NCI-H82 (cell line): Measurements from ENCODE around the gene LIPN.
"Not testable (repeated sequence)": the region's sequence is repeated elsewhere in the genome, so short reads cannot be mapped to it uniquely, and the experiment has no call there.

Experiments
- DNase-seq: peaks from one replicate; lab custom pipeline; 2025; lab: John Stamatoyannopoulos, UW

LIPN gene

GRCh38 chr10:88759366-88760101, at the start of gene LIPN:
LIPN (plus strand) TSS chr10:88760020; CDS start chr10:88761406, 1,386 bp downstream.
- DNase-seq: no peak

DNA sequence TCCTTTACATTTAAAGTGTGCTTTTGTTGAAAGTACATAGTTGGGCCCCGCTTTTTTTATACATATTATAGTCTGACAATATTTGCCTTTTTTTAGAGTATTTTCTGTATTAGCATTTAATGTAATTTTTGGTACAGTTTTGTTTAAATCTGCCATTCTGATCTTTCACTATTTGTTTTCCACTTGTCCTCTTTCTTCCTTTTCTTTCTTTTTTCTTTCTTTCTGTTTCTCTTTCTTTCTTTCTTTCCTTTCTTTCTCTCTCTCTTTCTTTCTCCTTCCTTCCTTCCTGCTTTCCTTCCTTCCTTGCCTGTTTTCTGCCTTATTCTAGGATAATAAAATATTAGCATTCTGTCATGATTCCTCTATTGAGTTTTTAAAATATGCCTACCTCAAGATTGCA, 44.3 kb upstream of the LIPN start:
- DNase-seq: no peak

DNA sequence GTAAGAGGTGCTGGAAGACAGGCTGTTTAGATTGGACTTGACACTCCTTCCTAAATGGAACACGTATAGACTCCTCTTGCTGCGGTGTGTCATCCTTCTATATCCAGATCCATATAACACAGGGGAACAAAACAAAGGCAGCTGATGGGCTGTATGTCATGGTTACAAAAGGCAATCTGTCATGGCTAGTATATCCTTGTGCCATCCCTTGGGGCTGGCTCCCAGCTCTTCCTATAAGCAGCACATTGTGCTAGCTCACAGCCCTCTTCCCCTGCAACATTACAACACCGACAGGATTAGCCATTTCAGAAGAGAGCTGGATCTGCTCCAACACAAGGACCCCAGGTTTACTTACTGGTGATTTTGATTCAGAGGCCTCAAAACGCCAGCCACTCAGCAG, 38.4 kb upstream of the LIPN start:
- peak; percentile 57 for DNase-seq

GRCh38 chr10:88725798-88726197, 34.0 kb upstream of the LIPN start:
- peak; percentile 27 for DNase-seq

GRCh38 chr10:88728107-88728763, 31.6 kb upstream of the LIPN start:
- peak; percentile 2 for DNase-seq

GRCh38 chr10:88730864-88731263, 29.0 kb upstream of the LIPN start:
- peak; percentile 85 for DNase-seq

DNA sequence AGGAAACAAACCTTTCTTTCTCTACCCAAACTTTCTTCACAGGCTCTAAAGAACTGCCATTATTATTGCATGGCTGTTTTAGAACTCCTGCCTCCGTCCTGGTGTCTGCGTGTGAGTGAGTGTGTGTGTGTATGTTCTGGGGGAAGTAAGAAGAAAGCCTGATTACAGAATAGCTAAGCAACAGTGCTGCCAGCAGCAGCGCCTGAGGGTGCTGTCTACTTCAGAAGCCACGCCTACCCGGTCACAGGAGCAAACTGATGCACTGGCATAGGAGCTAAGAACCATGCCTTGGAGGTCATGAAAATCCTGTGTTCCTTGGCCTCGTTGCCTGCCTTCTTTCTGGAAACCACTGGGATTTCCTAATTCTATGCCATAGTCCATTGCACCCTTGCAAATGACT, 28.5 kb upstream of the LIPN start:
- peak; percentile 82 for DNase-seq

- peak; percentile 71 for DNase-seq
Measured at GRCh38 chr10:88733215-88733614, 26.6 kb upstream of the LIPN start.

- DNase-seq: no peak
Measured at GRCh38 chr10:88735661-88736060, 24.2 kb upstream of the LIPN start.

DNA sequence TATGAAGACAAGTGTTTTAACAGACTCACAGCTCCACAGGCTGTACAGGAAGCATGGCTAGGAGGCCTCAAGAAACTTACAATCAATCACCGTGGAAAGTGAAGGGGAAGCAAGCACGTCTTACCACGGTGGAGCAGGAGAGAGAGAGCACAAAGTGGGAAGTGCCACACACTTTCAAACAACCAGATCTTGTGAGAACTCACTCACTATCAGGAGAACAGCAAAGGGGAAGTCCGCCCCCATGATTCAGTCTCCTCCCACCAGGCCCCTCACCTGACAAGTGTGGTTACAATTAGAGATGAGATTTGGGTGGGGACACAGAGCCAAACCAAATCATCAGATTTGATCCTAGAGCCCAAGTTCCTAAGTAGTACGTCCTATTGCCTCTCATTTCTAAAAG, 17.9 kb upstream of the LIPN start:
- not testable (repeated sequence) for DNase-seq

- no peak for DNase-seq
Measured at GRCh38 chr10:88742448-88742847, 17.4 kb upstream of the LIPN start.

GRCh38 chr10:88744002-88744401, 15.8 kb upstream of the LIPN start:
- no peak for DNase-seq

DNA sequence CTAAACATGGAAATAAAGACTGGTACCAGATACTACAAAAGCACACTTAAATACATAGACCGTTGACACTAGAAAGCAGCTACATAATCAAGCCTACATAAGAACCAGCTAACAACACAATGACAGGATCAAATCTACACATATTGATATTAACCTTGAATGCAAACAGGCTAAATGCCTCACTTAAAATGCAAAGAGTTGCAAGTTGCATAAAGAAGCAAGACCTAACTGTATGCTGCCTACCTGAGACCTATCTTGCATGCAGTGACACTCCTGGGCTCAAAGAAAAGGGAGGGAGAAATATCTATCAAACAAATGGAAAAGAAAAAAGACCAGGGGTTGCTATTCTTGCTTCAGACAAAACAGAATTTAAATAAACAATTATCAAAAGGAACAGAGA, 14.2 kb upstream of the LIPN start:
- no peak for DNase-seq

DNA sequence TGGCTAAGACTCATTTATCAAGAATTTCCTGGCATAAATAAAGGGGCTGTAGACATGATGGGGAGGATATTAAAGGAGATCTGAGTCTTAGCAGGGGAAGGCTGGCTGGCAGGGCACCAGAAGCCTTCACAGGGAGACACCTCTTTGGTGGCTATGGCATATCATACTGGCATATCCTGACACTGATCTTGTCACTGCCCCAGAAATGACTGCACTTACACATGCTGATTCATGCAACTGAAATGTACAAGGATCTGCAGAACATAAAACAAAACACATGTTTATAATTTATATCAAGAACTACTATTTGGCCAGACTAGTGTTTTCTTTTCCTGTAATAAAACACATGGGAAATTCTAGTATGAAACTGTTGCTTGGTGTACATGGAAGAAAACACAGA, 5.5 kb upstream of the LIPN start:
- no peak for DNase-seq

DNA sequence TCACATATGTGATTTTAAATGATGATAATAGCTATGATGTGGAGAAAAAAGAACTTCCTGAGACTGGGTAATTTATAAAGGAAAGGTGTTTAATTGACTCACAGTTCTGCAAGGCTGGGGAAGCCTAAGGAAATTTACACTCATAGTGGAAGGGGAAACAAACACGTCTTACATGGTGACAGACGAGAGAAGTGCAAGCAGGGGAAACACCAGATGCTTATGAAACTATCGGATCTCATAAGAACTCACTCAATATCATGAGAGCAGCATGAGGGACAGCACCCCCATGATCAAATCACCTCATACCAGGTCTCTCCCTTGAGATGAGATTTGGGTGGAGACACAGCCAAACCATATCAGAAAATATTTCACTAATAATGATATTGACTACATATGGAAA, 4.1 kb upstream of the LIPN start:
- no peak for DNase-seq

- DNase-seq: no peak
Measured at GRCh38 chr10:88756660-88757059, 3.2 kb upstream of the LIPN start.

- no peak for DNase-seq
Measured at GRCh38 chr10:88762906-88763305, 3.1 kb downstream of the LIPN start.

DNA sequence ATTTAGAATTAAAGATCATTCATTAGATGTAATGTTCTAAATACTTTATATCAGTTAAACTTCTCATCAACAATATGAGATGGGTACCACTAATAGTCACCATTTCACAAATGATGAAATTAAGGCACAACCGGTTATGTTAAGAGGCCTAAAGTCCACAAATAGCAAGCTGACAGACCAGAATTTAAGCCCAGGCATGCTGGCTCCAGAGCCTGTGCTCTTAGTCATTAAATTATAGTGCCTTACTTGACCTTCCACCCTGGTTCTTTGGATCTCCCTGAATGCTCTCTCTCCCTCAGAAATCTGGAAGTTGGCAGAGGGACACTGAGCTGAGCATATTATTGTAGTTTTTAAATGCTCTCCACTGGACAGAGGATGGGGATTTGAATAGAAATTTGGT, 3.6 kb downstream of the LIPN start:
- no peak for DNase-seq

DNA sequence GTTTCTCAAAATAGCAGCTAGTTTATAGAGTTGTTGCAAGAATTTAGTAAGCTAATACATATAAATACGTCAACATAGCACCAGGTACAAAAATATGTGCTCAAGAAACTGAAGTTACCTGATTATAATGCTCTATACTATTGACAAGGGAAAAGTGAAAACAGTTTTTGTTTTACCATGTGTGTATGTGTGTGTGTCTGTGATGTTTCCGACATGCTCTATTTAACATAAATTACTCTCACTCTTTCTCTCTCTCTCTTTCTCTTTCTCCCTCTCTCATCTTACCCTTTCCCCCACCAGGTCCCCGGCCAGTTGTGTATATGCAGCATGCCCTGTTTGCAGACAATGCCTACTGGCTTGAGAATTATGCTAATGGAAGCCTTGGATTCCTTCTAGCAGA, 4.3 kb downstream of the LIPN start:
- no peak for DNase-seq

- no peak for DNase-seq
Measured at GRCh38 chr10:88765816-88766215, 6.0 kb downstream of the LIPN start.

- no peak for DNase-seq
Measured at GRCh38 chr10:88769384-88769783, 9.6 kb downstream of the LIPN start.

DNA sequence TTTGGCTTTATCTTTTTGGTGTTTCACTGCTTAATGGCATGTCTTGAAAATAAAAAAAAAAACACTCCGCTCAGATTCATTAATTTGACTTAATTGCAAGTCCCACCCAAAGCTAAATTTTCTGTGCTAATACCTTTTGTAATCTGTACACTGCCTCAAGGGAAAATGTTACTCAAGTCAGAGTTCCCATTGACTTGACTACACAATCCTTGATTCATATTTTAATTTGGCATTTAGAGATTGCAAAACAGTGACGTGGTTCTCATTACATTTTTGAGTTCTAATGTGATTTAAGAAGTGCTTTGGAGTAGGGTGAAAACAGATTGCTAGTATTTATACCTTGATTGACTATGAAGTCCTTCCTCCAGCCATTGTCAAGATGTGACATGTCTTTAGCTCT, 21.4 kb downstream of the LIPN start:
- DNase-seq: no peak

DNA sequence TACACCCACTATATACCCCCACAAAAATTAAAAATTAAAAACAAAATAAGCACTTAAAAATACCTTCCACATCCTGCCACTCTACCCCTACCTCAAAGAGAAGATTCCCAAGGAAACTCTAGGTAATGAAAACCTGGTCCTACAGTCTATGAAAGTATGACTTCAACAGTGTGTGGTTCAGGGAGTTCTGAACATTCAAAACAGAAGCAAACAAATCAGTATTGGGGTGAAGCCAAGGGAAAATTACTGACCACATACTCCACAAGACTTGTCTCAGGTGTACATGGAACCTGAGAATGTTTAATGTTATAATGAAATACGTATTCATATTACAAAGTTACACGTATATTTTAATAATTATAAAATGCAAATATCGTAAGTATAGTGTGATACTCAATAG, 22.4 kb downstream of the LIPN start:
- no peak for DNase-seq

DNA sequence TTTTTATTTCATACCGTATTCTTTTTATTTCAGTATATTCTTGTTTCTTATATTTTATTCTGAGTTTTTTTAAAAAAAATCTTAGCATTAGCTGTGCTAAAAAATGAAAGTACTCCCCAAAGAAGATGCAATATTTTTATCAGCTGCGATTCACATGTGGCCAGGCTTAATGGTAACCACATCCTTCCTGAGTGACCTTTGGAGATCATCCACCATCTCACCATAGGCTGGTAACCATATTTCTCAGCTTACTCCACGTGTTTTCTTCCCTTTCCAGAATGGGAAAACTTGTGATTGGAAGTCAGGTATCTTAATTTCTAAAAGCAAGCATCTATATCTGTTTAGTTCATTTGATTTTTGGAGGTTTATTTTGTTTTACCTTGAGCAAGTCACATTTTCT, 23.9 kb downstream of the LIPN start:
- DNase-seq: no peak
